GM19239 (cell line): Measurements from ENCODE around the gene ISL1.

Source experiments
- DNase-seq: peaks from one replicate; pipeline ENCODE4 v3.0.0; 2011; ENCODE audit warnings: low spot score; ENCODE audit not compliant: insufficient read length
- FAIRE-seq: peaks from 2 replicates; lab custom pipeline; 2011; peaks lifted over from hg19 to GRCh38; lab: Jason Lieb, UNC

The ISL1 gene

GRCh38 chr5:51386916-51387883 lies 4.0 kb downstream of the ISL1 start:
- DNase-seq = no peak
- no peak for FAIRE-seq

DNA sequence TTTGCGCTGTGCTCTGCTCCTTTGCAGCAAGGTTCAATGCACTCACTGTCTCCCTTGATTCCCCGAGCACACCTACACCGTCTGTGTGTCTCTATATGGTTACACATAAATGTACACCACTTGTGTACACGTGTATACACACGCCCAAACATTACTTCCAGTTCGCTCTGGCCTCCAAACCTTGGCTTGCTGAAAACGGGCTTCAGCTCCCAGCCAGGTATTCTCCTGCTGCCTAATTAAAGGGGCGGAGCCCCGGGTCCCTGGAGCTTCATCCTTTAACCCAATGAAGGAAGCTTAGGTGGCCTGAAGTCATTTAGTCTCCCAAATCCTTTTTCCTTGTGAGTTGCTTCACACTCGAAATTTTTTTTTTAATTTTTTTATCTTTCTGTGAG lies 4.6 kb downstream of the ISL1 start:
- no peak for FAIRE-seq
- DNase-seq = no peak

GRCh38 chr5:51388488-51389287 lies 5.4 kb downstream of the ISL1 start:
- DNase-seq (no peak), FAIRE-seq (no peak)

DNA sequence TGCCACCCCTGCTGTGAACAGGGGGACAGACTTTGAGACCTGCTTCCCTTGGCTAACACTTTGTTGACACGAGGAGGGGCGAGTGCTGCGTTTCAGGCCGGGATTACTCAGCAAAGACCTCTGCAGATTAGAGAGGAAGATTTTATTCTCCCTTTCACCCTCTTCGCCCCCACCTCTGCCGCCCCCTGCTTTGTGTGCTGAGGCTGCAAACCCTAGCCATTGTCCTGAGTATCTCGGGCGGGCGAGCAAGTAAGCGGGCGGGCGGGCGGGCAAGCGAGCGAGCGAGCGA lies 6.0 kb downstream of the ISL1 start:
- no peak for DNase-seq
- no peak for FAIRE-seq

GRCh38 chr5:51389577-51390463 lies 6.6 kb downstream of the ISL1 start:
- no peak for FAIRE-seq
- DNase-seq = no peak

DNA sequence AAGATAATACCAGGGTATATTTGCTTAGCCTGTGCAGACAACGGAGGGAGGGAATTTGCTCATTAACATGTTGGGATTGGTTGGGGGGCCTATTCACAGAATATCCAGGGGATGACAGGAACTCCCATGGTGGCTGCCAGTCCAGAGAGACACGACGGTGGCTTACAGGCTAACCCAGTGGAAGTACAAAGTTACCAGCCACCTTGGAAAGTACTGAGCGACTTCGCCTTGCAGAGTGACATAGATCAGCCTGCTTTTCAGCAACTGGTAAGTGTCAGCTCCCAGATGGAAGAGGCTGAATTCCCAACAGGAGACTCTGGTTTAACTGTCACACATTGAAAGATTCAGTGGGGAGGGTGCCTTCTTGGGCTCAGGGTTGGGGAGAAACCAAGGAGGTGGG lies 7.9 kb downstream of the ISL1 start:
- DNase-seq = no peak
- FAIRE-seq = no peak

GRCh38 chr5:51392689-51393199 lies 9.5 kb downstream of the ISL1 start:
- no peak for DNase-seq
- FAIRE-seq = no peak

- DNase-seq = no peak
- FAIRE-seq = no peak
Observed at GRCh38 chr5:51394609-51395008, 11.4 kb downstream of the ISL1 start.

GRCh38 chr5:51395245-51395644 lies 12.0 kb downstream of the ISL1 start:
- no peak for DNase-seq
- no peak for FAIRE-seq

DNA sequence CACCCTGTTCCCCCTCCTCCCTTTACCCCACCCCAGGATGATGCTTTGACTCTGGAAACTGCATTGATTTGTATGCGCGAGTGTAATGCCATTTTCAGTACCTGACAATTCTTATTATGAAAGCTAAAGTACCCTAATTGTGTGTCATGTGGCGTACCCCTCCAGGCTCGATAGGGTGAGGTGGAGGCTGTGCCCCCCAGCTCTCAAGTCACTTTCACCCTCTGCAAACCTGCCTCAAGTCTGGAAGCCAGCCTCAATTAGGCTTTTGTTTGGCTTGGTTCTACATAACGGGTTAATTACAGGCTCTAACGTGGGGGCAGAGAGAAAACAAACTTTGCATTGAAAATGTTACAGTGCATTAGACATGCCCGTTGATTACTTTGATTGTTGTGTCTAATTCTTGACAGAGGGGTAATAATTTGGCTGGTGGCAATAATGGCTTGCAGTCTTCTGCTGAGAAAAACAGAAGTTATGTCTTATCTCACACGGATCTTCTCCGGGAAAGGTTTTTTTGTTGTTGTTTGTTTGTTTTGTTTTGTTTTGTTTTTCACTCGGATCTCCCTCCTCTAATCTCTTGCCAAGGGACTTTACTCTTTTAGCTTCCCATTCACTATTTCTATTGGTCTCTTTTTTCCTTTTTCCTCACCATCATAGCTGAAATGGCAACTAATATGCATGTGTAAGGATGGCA lies 12.6 kb downstream of the ISL1 start:
- no peak for DNase-seq
- FAIRE-seq = no peak

- DNase-seq = no peak
- FAIRE-seq = no peak
Observed at GRCh38 chr5:51396797-51397196, 13.5 kb downstream of the ISL1 start.

GRCh38 chr5:51397996-51398395 lies 14.7 kb downstream of the ISL1 start:
- FAIRE-seq = no peak

GRCh38 chr5:51398875-51399642 lies 15.8 kb downstream of the ISL1 start:
- FAIRE-seq = no peak
- no peak for DNase-seq

More at GRCh38 chr5:51397996-51398395, 14.7 kb downstream of the ISL1 start:
- no peak for DNase-seq

DNA sequence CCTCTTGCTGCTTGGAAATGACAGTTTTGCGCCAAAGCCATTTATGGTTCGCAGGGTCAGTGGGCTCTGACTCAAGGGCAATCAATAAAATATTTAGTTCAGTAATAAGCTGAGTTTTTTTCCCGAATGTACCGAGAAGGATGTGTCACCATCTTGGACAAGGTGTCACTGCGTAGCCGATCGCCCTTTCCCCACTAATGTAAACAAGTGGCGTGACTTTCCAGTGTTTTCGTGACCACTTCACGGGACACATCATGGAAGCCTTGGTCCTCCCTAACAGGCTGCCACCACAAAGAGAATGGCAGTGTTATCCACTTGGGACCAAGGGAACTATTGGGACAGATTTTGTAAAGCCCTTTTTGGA lies 16.4 kb downstream of the ISL1 start:
- FAIRE-seq (no peak), DNase-seq (no peak)

DNA sequence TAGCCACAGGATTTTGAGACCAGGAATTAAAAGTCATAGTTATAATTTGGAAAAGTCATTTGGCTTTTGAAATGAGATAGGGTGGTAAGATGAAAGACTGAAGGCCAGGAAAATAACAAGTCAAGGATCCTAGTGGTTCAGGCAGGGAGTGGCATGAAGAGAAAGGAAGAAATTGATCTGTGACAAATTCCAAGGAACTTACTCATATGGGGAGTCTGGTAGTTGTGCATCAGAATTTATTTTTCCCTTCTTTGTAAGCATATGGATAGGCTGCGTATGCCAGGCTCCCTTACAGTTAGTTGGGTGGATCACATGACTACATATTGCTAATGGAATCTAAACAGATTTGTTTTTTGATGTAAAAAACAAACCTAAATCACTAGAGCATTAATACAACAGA lies 21.0 kb downstream of the ISL1 start:
- DNase-seq = no peak
- FAIRE-seq = no peak

- FAIRE-seq = no peak
Observed at GRCh38 chr5:51411921-51412325, 28.7 kb downstream of the ISL1 start.

DNA sequence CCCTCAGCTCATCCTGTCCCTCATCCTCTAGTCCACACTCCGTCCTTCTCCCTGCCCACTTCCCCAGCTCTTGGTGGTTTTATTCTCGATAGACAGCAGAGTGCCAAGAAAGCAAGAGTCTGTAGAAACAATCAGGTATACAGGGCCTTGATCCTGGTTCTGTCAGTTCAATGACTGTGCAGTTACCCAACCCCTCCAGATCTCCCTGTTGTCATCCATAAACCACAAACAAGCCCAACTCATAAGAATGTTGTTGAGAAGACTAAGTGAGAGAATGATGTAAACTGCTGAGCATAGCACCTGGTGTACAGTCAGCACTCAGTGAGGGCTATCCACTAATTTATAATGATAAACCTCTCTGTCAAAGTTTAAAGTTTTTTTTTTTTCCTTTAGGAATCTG lies 31.3 kb downstream of the ISL1 start:
- DNase-seq = no peak
- no peak for FAIRE-seq

More at GRCh38 chr5:51411921-51412325, 28.7 kb downstream of the ISL1 start:
- DNase-seq = no peak

DNA sequence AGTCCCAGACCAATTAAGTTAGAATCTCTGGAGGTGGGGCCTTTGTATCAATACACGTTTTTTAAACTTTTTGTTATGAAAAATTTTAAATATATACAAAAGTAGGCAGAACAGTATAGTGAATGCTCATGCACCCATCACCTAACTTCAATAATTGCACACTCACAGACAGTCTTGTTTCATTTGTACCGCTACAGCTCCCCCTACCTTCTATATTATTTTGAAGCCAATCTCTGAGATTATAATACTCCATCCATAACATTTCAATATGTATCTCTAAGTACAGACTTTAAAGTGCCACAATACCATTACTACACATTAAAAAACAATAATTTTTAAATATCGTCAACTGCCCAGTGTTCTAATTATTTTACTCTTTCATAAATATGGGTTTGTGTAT lies 32.9 kb downstream of the ISL1 start:
- no peak for DNase-seq
- FAIRE-seq = no peak
